ENCODE results near the gene NRSN2.

NRSN2 gene

GRCh38 chr20:397432-398237 lies 50.7 kb downstream of the NRSN2 start:
- DNase-seq (ENCODE audit: low read depth in 3 of 3): no peak

- no peak for DNase-seq (ENCODE audit: low read depth in 3 of 3)
These were observed 52.3 kb downstream of the NRSN2 start for GRCh38 chr20:399182-399707.

GRCh38 chr20:400128-400453 lies 53.2 kb downstream of the NRSN2 start:
- no peak for DNase-seq (ENCODE audit: low read depth in 3 of 3)

GRCh38 chr20:400454-401275 lies 53.8 kb downstream of the NRSN2 start:
- DNase-seq (ENCODE audit: low read depth in 3 of 3): no peak

GRCh38 chr20:401682-402495 lies 55.0 kb downstream of the NRSN2 start:
- DNase-seq (ENCODE audit: low read depth in 3 of 3): no peak

GRCh38 chr20:402496-402885 lies 55.6 kb downstream of the NRSN2 start:
- no peak for DNase-seq (ENCODE audit: low read depth in 3 of 3)

GRCh38 chr20:402898-403581 lies 56.1 kb downstream of the NRSN2 start:
- no peak for DNase-seq (ENCODE audit: low read depth in 3 of 3)

- no peak for DNase-seq (ENCODE audit: low read depth in 3 of 3)
These were observed 56.7 kb downstream of the NRSN2 start for GRCh38 chr20:403582-403957.

- no peak for DNase-seq (ENCODE audit: low read depth in 3 of 3)
These were observed 57.2 kb downstream of the NRSN2 start for GRCh38 chr20:404088-404487.
